Renal pelvis (tissue), 4 donors: ENCODE measurements around the gene EYS. TPM values are rescaled to one million over a fixed set of nuclear protein-coding genes. Genes with fewer than 3 reads are reported as not detected.

ENCODE experiments used
- DNase-seq: peaks from one replicate; pipeline ENCODE4 v3.0.0-alpha.2; 2013
- polyA plus RNA-seq, 3 donors: library from polyadenylated mRNA; unstranded; fragments of 120-200 nt; gene quantifications; one replicate each; pipeline ENCODE4 v1.2.1, GENCODE V29; 2013; ENCODE audit not compliant: insufficient read length in 3 of 3

EYS gene
- polyA plus RNA-seq, 3 donors, result 0.50 to 1.2 (median 0.82) TPM

- no peak for DNase-seq
Observed at GRCh38 chr6:64847396-64847795, 859.6 kb downstream of the EYS start.

- DNase-seq, result no peak
Observed at GRCh38 chr6:64838726-64839125, 868.3 kb downstream of the EYS start.

GRCh38 chr6:64831680-64832079, 875.3 kb downstream of the EYS start:
- no peak for DNase-seq

- DNase-seq, result no peak
Observed at GRCh38 chr6:64817525-64817924, 889.5 kb downstream of the EYS start.

- no peak for DNase-seq
Observed at GRCh38 chr6:64815718-64816117, 891.3 kb downstream of the EYS start.

GRCh38 chr6:64812138-64812537, 894.9 kb downstream of the EYS start:
- no peak for DNase-seq

GRCh38 chr6:64811119-64811518, 895.9 kb downstream of the EYS start:
- no peak for DNase-seq

- no peak for DNase-seq
Observed at GRCh38 chr6:64807785-64808184, 899.2 kb downstream of the EYS start.

- DNase-seq, result no peak
Observed at GRCh38 chr6:64803470-64804166, 903.4 kb downstream of the EYS start.

GRCh38 chr6:64792534-64792933, 914.5 kb downstream of the EYS start:
- no peak for DNase-seq

- no peak for DNase-seq
Observed at GRCh38 chr6:64789476-64789875, 917.5 kb downstream of the EYS start.

- no peak for DNase-seq
Observed at GRCh38 chr6:64786736-64787135, 920.3 kb downstream of the EYS start.

GRCh38 chr6:64782877-64783276, 924.1 kb downstream of the EYS start:
- DNase-seq, result no peak

- no peak for DNase-seq
Observed at GRCh38 chr6:64777941-64778785, 928.9 kb downstream of the EYS start.

GRCh38 chr6:64776359-64776758, 930.7 kb downstream of the EYS start:
- no peak for DNase-seq

- no peak for DNase-seq
Observed at GRCh38 chr6:64774881-64775280, 932.1 kb downstream of the EYS start.

- no peak for DNase-seq
Observed at GRCh38 chr6:64750910-64751309, 956.1 kb downstream of the EYS start.

GRCh38 chr6:64737418-64737817, 969.6 kb downstream of the EYS start:
- no peak for DNase-seq

- DNase-seq, result no peak
Observed at GRCh38 chr6:64736421-64736950, 970.5 kb downstream of the EYS start.

- no peak for DNase-seq
Observed at GRCh38 chr6:64733433-64733832, 973.6 kb downstream of the EYS start.

GRCh38 chr6:64732888-64733287, 974.1 kb downstream of the EYS start:
- DNase-seq, result no peak

- DNase-seq, result no peak
Observed at GRCh38 chr6:64729522-64729921, 977.5 kb downstream of the EYS start.

- DNase-seq, result no peak
Observed at GRCh38 chr6:64727075-64727474, 980.0 kb downstream of the EYS start.
